Bronchial epithelial cell (primary cell): Measurements from ENCODE around the gene TTC12. TPM values are rescaled to one million over a fixed set of nuclear protein-coding genes. Genes with fewer than 3 reads are reported as not detected.
A peak's percentile ranks its signal among the peaks of the same experiment; 100 is the strongest.

ENCODE experiments used
- DNase-seq: peaks from one replicate; pipeline ENCODE4 v3.0.0-alpha.2; 2010; ENCODE audit warnings: low read depth
- FAIRE-seq: peaks from 2 replicates; lab custom pipeline; 2011; peaks lifted over from hg19 to GRCh38; lab: Jason Lieb, UNC
- H3K27me3 ChIP-seq: 2 replicates; pipeline ENCODE4 v1.5.1; 2011; ENCODE audit warnings: low read length; ENCODE audit not compliant: control insufficient read depth, insufficient read depth
- H3K36me3 ChIP-seq: 2 replicates; pipeline ENCODE4 v1.5.1; 2011; ENCODE audit warnings: low read length; ENCODE audit not compliant: control insufficient read depth, insufficient read depth
- H3K4me3 ChIP-seq: 2 replicates; pipeline ENCODE4 v1.5.1; 2011; ENCODE audit warnings: mild to moderate bottlenecking, low read depth, low read length, control low read depth
- CTCF ChIP-seq: IDR thresholded peaks from 2 replicates; pipeline ENCODE4 v1.5.1; 2011; ENCODE audit warnings: mild to moderate bottlenecking, moderate library complexity, low read length, control low read depth, inconsistent platforms; ENCODE audit not compliant: insufficient read depth, severe bottlenecking
- total RNA-seq: library from RNA; depleted of rRNA; stranded (reverse); fragments of >200 nt; gene quantifications from 2 replicates; pipeline ENCODE4 v1.2.1, GENCODE V29; 2014

The TTC12 gene
- total RNA-seq, 1 donor from 2014 or later, result 12.9 TPM

GRCh38 chr11:113286009-113286408, 28.4 kb upstream of the TTC12 start:
- H3K27me3 ChIP-seq, result peaks cover 3% of the 10 kb centered on the region
- FAIRE-seq (no peak), DNase-seq (no peak)
- no peaks in the 10 kb centered on the region for H3K36me3 ChIP-seq
- H3K4me3 ChIP-seq, result no peak overlapping the region
- TF ChIP-seq CTCF, result no peak

GRCh38 chr11:113286509-113287497, 27.6 kb upstream of the TTC12 start:
- H3K36me3 ChIP-seq, result no peaks in the 10 kb centered on the region
- FAIRE-seq (peak; percentile 32), DNase-seq (no peak)
- no peak for TF ChIP-seq CTCF
- H3K27me3 ChIP-seq, result peaks cover 3% of the 10 kb centered on the region
- no peak overlapping the region for H3K4me3 ChIP-seq

DNA sequence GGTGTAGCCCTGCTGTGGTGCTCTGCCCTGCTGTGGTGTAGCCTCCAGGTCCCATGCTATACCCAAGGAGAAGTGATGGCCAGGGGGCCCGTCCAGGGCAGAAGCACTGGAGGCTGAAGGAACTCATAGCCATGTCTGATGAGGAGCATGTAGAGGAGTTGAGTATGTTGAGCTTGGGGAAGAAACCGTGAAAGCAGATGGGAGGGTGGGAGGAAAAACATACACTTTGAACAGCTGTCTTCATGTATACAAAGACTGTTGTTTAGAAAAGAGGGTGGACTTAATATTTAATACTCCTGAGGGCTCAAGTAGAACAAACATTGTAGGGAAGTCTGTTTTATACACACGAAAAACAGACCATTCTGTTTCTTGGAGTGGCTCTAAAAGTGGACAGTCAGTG, 26.6 kb upstream of the TTC12 start:
- TF ChIP-seq CTCF, result no peak
- no peak for DNase-seq
- Histone ChIP-seq H3K4me3 (no peak overlapping the region), H3K27me3 (peaks cover 3% of the 10 kb centered on the region), H3K36me3 (no peaks in the 10 kb centered on the region)
- FAIRE-seq, result no peak

DNA sequence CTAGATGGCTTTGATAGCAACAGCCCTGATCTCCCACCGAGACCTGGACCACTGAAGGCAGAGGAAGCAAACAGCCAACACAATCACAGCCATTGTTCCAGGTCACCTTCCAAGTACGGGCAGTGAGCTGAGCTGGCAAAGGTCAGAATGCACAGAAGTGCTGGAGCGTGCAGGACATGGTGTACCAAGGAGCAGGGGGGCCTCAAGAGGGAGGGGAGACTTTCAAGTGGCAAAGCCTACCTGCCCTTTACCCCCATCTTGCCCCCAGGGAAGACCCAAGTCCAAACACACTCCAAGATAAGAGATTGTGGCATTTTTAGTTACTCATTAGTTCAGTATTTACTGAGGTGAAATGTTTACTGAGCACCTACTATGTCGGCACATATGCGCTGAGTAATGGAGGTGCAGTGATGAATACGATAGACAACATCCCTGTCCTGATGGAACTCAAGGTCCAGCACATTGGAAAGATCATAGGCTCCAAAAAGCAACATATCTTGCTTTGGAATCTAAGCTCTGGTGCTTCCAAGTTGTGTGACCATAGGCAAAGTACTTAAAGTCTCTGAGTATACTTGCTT, 26.0 kb upstream of the TTC12 start:
- no peak for DNase-seq
- Histone ChIP-seq H3K27me3 (peaks cover 3% of the 10 kb centered on the region), H3K4me3 (no peak overlapping the region), H3K36me3 (no peaks in the 10 kb centered on the region)
- no peak for FAIRE-seq
- TF ChIP-seq CTCF, result no peak

GRCh38 chr11:113289431-113290187, 24.8 kb upstream of the TTC12 start:
- DNase-seq (peak; percentile 38), FAIRE-seq (no peak)
- Histone ChIP-seq H3K4me3 (no peak overlapping the region), H3K36me3 (no peaks in the 10 kb centered on the region), H3K27me3 (peaks cover 3% of the 10 kb centered on the region)
- TF ChIP-seq CTCF, result peak; percentile 99
